G401 (cell line): Measurements from ENCODE around the gene AOAH. TPM values are rescaled to one million over a fixed set of nuclear protein-coding genes. Genes with fewer than 3 reads are reported as not detected.

ENCODE experiments used
- DNase-seq: peaks from one replicate; pipeline ENCODE4 v3.0.0-alpha.2; 2015; ENCODE audit warnings: low spot score
- in situ Hi-C: cut with HindIII; loops from 2 replicates; pipeline ENCODE4 v1.10.0; 2016; ENCODE audit warnings: low sequenced_read_pairs, mixed read lengths
- total RNA-seq: library from RNA; depleted of rRNA; stranded (reverse); fragments of >200 nt; shearing (Covaris generic); gene quantifications from 2 replicates; pipeline ENCODE4 v1.2.3, GENCODE V29; 2014

The AOAH gene
- total RNA-seq, 1 experiment from 2014 or later, result 5.2 TPM

GRCh38 chr7:36644625-36645422, 79.5 kb downstream of the AOAH start:
- DNase-seq, result peak; percentile 62
- in situ Hi-C loops, result no loop called here

- no peak for DNase-seq
- in situ Hi-C loops, result no loop called here
Observed at GRCh38 chr7:36642414-36642813, 81.9 kb downstream of the AOAH start.

- in situ Hi-C loops, result no loop called here
- no peak for DNase-seq
Observed at GRCh38 chr7:36642010-36642409, 82.3 kb downstream of the AOAH start.

- no peak for DNase-seq
- in situ Hi-C loops, result no loop called here
Observed at GRCh38 chr7:36640682-36641081, 83.6 kb downstream of the AOAH start.

- in situ Hi-C loops, result no loop called here
- no peak for DNase-seq
Observed at GRCh38 chr7:36639826-36640225, 84.5 kb downstream of the AOAH start.

GRCh38 chr7:36638586-36639263, 85.6 kb downstream of the AOAH start:
- DNase-seq, result no peak
- in situ Hi-C loops, result no loop called here

GRCh38 chr7:36638140-36638539, 86.2 kb downstream of the AOAH start:
- no peak for DNase-seq
- in situ Hi-C loops, result no loop called here

GRCh38 chr7:36637417-36637816, 86.9 kb downstream of the AOAH start:
- in situ Hi-C loops, result no loop called here

GRCh38 chr7:36636126-36636525, 88.2 kb downstream of the AOAH start:
- DNase-seq, result no peak
- in situ Hi-C loops, result no loop called here

More at GRCh38 chr7:36637417-36637816, 86.9 kb downstream of the AOAH start:
- DNase-seq, result no peak

GRCh38 chr7:36635091-36635490, 89.2 kb downstream of the AOAH start:
- in situ Hi-C loops, result no loop called here
- DNase-seq, result no peak

- no peak for DNase-seq
- in situ Hi-C loops, result no loop called here
Observed at GRCh38 chr7:36633377-36633776, 90.9 kb downstream of the AOAH start.

- in situ Hi-C loops, result no loop called here
- DNase-seq, result no peak
Observed at GRCh38 chr7:36630112-36630650, 94.1 kb downstream of the AOAH start.

GRCh38 chr7:36629351-36629750, 94.9 kb downstream of the AOAH start:
- in situ Hi-C loops, result no loop called here
- DNase-seq, result no peak

GRCh38 chr7:36627836-36628235, 96.5 kb downstream of the AOAH start:
- DNase-seq, result no peak

GRCh38 chr7:36626111-36626510, 98.2 kb downstream of the AOAH start:
- in situ Hi-C loops, result no loop called here
- no peak for DNase-seq

More at GRCh38 chr7:36627836-36628235, 96.5 kb downstream of the AOAH start:
- in situ Hi-C loops, result no loop called here

GRCh38 chr7:36625247-36625646, 99.0 kb downstream of the AOAH start:
- DNase-seq, result no peak
- in situ Hi-C loops, result no loop called here

GRCh38 chr7:36623247-36623646, 101.0 kb downstream of the AOAH start:
- in situ Hi-C loops, result no loop called here
- no peak for DNase-seq

GRCh38 chr7:36621396-36621795, 102.9 kb downstream of the AOAH start:
- in situ Hi-C loops, result no loop called here
- peak; percentile 30 for DNase-seq

- no peak for DNase-seq
- in situ Hi-C loops, result no loop called here
Observed at GRCh38 chr7:36620166-36620708, 104.1 kb downstream of the AOAH start.

GRCh38 chr7:36617408-36617807, 106.9 kb downstream of the AOAH start:
- in situ Hi-C loops, result no loop called here
- no peak for DNase-seq
